Cardiac fibroblast (primary cell): ENCODE measurements around the gene AOPEP.

Experiments
- DNase-seq, 2 donors: peaks; one replicate each; pipeline versions ENCODE4 v3.0.0 to v3.0.0-alpha.2; 2010; ENCODE audit warnings: low read depth in 2 of 2
- H3K4me3 ChIP-seq, 2 donors: replicated peaks in 1 of 2; 1 replicate in 1 of 2; 2 replicates in 1 of 2; pipeline ENCODE4 v1.5.1; 2011; ENCODE audit warnings: low read depth in 2 of 2, low read length in 2 of 2, mild to moderate bottlenecking in 2 of 2, moderate library complexity in 1 of 2
- CTCF ChIP-seq: IDR thresholded peaks from one replicate; pipeline ENCODE4 v1.5.1; 2011; ENCODE audit warnings: low read depth, mild to moderate bottlenecking, low read length, inconsistent platforms

AOPEP gene

GRCh38 chr9:95010431-95010838, 283.9 kb downstream of the AOPEP start:
- H3K4me3 ChIP-seq = no peak overlapping the region
- DNase-seq = no peak
- no peak for TF ChIP-seq CTCF

DNA sequence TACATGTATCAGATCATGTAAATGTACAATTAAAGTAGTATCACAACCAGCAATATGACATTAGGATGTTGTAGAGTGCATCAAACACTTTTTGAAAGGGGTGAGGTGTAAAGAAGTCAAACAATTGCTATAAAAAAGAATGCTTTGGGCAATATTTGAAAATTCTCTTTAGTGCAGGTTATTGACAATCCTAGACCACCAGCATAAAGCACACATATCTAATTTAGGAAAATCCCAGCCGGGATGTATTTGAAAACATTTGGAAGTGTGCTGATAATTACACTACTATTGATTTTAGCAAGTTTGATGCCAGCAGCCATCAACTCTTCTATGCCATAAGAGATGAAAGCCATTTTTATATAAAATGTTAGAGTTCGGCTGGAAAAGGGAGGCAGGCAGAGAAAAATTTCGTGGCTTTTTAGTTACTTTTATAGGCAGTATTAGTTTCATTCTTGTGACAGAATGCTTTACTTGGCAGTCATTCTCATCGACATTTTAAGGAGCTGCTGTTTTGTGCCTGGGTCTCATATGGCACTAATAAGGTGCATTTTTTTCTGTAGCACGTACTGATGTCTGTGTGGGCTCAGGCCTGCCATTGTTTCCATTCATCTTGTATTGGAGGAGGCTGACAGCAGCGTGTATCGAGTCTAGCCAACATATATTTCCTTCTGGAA, 285.7 kb downstream of the AOPEP start:
- H3K4me3 ChIP-seq = no peak overlapping the region
- TF ChIP-seq CTCF = no peak
- DNase-seq = no peak

DNA sequence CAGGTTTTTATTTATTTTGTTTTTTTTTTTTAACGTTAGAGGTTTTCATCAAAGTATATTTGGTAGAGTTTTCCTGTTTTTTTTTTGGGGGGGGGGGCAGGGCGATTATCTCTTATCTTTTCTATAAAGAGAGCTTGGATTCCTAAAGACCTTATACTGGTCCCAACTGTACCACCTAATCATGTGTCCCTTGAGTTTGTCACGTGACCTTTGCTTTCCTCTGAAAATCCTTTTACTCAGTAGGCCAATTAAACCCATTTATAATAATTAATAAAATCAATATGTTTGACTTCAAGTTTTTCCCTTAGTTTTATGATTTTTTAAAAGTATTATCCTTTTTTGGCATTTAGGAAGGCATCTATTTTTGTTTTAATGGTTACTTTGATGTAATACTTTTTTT, 286.4 kb downstream of the AOPEP start:
- H3K4me3 ChIP-seq = no peak overlapping the region
- TF ChIP-seq CTCF = no peak
- DNase-seq = no peak

DNA sequence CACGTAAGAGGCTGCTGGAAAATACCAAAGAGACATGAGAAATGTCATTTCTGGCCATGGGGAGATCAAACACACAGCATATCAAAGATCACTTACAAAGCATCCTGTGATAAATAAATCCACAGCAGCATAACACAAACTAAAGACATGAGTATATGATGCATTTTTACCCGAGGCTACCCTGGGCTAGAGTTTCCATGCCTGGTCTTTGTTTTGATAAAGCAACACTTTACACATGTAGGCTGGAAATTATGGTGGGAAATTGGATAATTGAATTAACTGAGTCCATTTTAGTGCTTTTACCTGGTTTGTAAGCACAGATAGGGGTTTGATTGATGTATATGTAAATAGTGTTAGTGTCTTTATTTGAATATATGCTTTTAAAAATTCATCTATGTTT, 288.4 kb downstream of the AOPEP start:
- no peak for DNase-seq
- no peak overlapping the region for H3K4me3 ChIP-seq
- no peak for TF ChIP-seq CTCF

DNA sequence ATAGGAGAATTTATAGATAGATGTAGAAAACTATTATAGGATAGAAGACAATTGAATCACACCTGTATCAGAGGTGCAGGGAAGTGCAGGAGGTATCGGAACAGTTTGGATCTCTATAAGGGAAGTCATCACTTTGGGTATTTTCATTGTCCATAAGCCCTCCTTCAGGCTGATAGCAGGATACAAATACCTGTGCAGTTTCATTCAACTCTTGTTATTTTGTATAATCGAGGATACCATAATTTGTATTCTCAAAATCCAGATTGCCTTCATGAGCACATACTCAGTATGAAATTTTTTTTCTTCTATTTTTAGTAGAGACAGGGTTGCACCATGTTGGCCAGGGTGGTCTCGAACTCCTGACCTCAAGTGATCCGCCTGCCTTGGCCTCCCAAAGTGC, 289.1 kb downstream of the AOPEP start:
- no peak overlapping the region for H3K4me3 ChIP-seq
- no peak for TF ChIP-seq CTCF
- DNase-seq = no peak

DNA sequence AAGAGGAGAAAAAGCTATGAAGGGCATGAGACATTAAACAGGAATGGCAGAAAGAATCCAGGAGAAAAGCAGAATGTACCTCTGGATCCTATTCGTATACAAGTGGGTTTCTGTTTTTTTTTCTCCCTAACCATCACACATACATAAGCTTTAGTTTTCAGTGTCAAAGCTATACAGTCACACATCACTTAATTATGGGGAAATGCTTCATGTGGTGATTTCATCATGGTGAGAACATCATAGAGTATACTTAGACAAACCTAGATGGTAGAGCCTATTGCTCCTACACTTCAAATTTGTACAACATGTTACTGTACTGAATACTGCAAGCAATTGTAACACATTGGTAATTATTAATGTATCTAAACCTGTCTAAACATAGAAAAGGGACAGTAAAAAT, 290.6 kb downstream of the AOPEP start:
- TF ChIP-seq CTCF = no peak
- no peak overlapping the region for H3K4me3 ChIP-seq
- peak in 1 of 2 donors; percentile 38 for DNase-seq

DNA sequence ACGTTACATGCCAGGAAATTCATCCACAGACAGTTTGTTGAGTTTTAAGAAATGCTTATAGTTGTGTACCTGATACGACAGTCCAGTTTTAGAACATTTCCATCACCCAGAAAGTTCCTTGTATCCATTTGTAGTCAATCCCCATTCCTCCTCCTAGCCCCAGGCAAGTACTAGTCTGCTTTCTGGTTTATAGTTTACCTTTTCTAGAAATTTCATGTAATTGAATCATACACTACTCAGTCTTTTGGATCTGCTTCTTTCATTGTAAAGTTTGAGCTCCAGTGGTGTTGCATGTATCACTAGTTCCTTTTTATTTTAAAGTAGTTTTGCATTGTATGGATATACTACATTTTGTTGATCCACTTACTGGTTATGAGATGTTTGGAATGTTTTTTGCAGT, 291.2 kb downstream of the AOPEP start:
- no peak for TF ChIP-seq CTCF
- H3K4me3 ChIP-seq = no peak overlapping the region
- DNase-seq = no peak
